Astrocyte (in vitro differentiated cells and primary cell): ENCODE data around the gene RPL28.

Source experiments
- CTCF ChIP-seq: IDR thresholded peaks from 2 replicates; pipeline ENCODE4 v1.5.1; 2011; ENCODE audit warnings: low read depth, mild to moderate bottlenecking, inconsistent platforms, low read length, moderate library complexity; ENCODE audit not compliant: insufficient read depth
- EZH2 ChIP-seq: IDR thresholded peaks from 2 replicates; pipeline ENCODE4 v1.6.1; 2012; ENCODE audit warnings: mild to moderate bottlenecking, low read length, inconsistent platforms; ENCODE audit not compliant: insufficient read depth

GRCh38 chr19:55419103-55419502 is 33.4 kb downstream of the RPL28 start:
- TF ChIP-seq CTCF (no peak), EZH2 (no peak)
